Muscle of arm (tissue), 12 donors: ENCODE measurements around the gene STPG1. TPM values are rescaled to one million over a fixed set of nuclear protein-coding genes. Genes with fewer than 3 reads are reported as not detected.

ENCODE experiments used
- DNase-seq: peaks from one replicate; pipeline ENCODE4 v3.0.0-alpha.2; 2013
- polyA plus RNA-seq, 12 donors: library from polyadenylated mRNA; unstranded; fragments of 120-200 nt; gene quantifications; one replicate each; pipeline ENCODE4 v1.2.1, GENCODE V29; 2013; ENCODE audit not compliant: insufficient read length in 12 of 12

Gene STPG1
- polyA plus RNA-seq, 12 donors = 1.1 to 5.2 (median 1.5) TPM; not detected in 2

DNA sequence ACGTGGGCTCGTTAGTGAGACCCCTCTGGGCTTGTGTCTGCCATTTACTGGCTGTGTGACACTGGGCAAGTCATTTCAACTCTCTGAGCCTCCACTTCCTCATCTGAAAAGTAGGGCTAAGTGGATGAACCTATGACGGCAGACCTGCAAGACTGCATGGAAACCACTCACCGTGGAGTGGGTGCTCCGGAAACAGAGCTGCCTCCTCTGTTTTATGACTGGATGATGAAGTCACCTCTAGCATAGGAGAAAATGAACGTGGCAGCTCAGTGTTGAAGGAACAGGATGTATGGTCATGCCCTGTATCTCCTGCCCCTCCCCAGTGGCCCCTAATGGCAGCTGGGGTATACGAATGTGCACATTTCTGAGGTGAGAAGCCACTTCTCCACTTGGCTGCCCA, 40.5 kb downstream of the STPG1 start:
- no peak for DNase-seq

DNA sequence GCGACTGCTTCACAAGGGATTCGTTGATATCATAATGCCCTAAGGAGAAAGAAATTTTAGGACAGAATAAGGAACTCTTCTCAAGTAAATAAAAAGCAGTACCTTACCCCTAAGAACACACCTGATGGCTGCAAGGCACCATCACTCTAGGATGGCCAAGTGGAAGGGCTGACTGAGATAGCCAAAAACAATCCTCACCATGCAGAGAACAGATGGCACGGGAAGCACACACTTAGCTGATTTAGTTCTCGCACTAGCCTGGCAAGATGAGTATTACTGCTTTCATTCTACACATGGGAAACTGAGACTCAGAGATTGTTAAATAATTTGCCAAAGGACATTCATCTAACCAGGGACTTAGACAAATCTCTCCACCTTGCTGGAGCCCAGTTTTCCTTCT, 43.8 kb downstream of the STPG1 start:
- DNase-seq = no peak

GRCh38 chr1:24369199-24369598, 44.4 kb downstream of the STPG1 start:
- DNase-seq = no peak

GRCh38 chr1:24366707-24367106, 46.9 kb downstream of the STPG1 start:
- DNase-seq = no peak

GRCh38 chr1:24364975-24365678, 48.5 kb downstream of the STPG1 start:
- no peak for DNase-seq

DNA sequence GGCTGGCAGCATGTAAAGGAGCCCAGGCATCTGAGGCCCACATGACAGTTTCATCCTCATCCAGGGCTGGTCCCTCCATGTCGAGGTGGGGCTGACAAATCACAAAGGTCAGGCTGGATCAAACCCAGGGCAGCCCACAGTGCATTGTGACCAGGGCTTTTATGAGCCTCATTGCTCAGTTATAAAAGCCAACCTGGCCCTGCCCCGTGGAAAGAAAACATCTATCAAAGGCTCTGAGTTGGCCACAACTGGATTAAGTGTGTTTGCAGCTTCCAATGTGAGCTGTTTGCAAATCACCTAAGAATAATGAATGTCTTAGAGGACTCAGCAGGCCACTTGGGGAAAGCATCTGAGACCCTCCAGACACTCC, 49.0 kb downstream of the STPG1 start:
- DNase-seq = no peak

GRCh38 chr1:24363994-24364393, 49.6 kb downstream of the STPG1 start:
- DNase-seq = no peak

GRCh38 chr1:24362982-24363614, 50.5 kb downstream of the STPG1 start:
- DNase-seq = no peak

- DNase-seq = no peak
Measured at GRCh38 chr1:24362396-24362795, 51.2 kb downstream of the STPG1 start.

DNA sequence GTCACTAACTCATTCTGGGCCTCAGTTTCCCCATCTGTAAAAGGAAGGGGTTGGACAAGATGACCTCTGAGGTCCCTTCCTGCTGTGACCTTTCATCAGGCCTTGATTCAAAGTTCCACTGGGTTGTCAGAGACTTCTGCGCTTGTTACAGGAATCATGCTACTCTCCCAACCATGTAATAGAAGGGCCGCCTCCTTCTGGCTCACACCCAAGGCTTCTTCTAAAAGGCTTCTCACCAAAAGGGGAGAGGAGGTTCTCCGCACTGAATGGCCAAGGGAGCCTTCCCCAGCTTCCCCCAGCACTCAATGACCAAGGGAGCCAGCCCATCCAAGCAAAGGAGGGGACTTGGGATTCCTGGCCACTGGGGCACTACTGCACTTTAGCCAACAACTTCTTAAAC, 51.8 kb downstream of the STPG1 start:
- DNase-seq = no peak

GRCh38 chr1:24360681-24361080, 52.9 kb downstream of the STPG1 start:
- DNase-seq = no peak

DNA sequence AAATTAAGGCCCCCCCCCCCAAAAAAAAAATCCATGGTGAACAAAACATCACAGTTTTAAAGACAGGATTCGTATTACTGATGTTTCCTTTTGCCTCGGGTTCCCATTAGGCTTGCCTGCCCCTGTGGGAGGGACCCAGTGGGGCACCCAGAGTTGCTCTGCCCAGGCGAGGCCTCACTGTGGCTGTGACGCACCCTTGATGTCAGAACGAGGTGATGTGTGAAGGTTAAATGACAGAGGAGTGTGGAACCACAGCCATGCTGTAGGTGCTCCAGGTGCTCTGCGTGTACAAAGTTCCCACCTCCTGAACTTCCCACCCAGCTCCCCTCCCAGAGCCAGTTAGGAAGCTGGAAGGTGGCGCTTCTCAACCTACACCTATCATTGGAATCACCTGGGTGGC, 56.5 kb downstream of the STPG1 start:
- DNase-seq = no peak

DNA sequence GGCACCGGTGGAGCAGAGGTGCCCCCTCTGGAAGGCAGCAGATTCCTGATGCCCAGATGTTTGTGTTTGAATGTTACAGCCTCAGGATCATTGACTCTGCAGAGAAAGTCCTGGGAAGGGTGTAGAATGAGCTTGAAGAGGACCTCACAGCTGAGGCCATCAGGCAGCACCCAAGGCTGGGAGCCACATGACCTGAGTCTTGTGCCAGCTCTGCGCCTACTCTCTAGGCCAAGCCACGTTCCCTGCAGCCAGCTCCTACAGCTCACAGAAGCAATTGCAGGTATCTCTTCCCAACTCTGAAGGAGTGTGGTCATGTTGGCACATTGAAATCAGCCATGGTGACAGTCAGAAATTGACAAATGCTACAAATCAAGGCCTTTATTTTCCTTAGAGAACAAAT, 58.1 kb downstream of the STPG1 start:
- DNase-seq = no peak

- no peak for DNase-seq
Measured at GRCh38 chr1:24353292-24353891, 60.2 kb downstream of the STPG1 start.

GRCh38 chr1:24351918-24352627, 61.5 kb downstream of the STPG1 start:
- no peak for DNase-seq

DNA sequence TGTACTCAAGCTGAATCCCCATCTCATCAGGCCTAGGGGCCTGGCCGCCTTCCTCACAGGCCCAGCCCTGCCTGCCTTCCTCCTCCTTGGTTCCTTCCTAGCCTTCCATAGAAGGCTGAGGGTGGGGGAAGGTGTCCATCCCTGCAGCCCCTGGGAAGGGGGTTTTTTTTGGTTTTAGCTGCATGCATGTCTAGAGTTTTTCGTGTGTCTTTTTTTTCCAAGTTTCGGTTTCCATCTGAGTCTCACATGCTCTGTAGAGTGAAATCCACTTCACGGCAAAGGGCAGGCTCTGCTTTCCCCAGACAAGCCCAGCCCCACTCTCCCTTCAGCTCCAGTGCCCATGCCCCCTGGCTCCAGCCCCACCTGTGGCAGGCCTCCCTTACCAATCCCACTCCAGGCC, 62.3 kb downstream of the STPG1 start:
- DNase-seq = no peak

DNA sequence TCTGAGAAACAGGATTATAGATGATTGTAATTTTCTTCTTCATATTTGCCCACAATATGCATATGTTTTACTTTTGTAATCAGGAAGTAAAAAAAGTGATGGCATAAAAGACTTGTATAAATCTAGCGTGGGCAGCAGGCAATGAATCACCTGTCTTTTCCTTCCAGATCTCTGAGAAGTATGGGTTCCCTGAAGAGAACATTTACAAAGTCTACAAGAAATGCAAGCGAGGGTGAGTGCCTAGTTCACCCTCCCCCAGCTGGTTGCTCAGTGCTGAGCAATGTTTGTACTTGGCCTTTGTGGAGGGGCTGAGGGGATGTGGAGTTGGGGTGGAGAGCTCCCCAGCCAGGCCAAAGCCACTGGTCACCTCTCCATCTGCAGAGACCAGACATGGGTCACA, 63.7 kb downstream of the STPG1 start:
- no peak for DNase-seq

DNA sequence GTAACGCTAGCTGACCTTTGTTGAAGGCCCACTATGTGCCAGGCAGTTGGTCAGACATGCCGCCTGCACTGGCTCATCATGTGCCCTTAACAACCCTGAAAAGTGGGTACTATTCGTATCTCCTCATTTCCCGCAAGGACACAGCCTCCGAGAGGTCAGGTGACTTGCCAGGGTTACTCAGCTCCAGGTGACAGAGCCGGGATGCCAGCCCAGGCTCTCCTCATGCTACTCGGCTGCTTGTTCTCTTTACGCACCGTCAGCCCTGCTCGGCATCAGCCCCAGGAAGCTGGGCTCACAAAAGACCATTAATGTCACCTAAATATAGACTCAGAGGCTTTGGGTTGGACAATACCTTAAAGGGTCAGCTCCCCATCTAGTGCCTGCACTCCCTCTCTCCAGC, 65.4 kb downstream of the STPG1 start:
- DNase-seq = no peak

GRCh38 chr1:24347159-24347934, 66.2 kb downstream of the STPG1 start:
- DNase-seq = no peak

- DNase-seq = no peak
Measured at GRCh38 chr1:24345334-24345733, 68.2 kb downstream of the STPG1 start.

GRCh38 chr1:24344090-24344742, 69.4 kb downstream of the STPG1 start:
- DNase-seq = no peak
